Sigmoid colon (tissue), 4 donors: ENCODE results near the gene THNSL1.

Experiments
- EP300 ChIP-seq, 4 donors: sonication (generic); formaldehyde crosslinking; IDR thresholded peaks; one replicate each; pipeline ENCODE4 v1.6.1; 2017; ENCODE audit warnings: antibody characterized with exemption in 4 of 4
- POLR2A ChIP-seq, 2 donors: fragments of 450-650 bp; IDR thresholded peaks; one replicate each; pipeline ENCODE4 v1.6.1; 2016; ENCODE audit warnings: antibody characterized with exemption in 2 of 2, mild to moderate bottlenecking in 2 of 2, moderate library complexity in 2 of 2
- POLR2AphosphoS5 ChIP-seq, 4 donors: sonication (generic); formaldehyde crosslinking; IDR thresholded peaks; one replicate each; pipeline ENCODE4 v1.6.1; 2017; ENCODE audit warnings: antibody characterized with exemption in 4 of 4
- TF ChIP-seq, protein P1 (sequence below), 4 experiments: fragments of 450-650 bp in 3 of 4; fragments of 200-600 bp in 1 of 4; IDR thresholded peaks; one replicate each; pipeline ENCODE4 v1.5.1; 2016 to 2019; ENCODE audit warnings: antibody characterized with exemption in 4 of 4, mild to moderate bottlenecking in 3 of 4, moderate library complexity in 2 of 4

DNA sequence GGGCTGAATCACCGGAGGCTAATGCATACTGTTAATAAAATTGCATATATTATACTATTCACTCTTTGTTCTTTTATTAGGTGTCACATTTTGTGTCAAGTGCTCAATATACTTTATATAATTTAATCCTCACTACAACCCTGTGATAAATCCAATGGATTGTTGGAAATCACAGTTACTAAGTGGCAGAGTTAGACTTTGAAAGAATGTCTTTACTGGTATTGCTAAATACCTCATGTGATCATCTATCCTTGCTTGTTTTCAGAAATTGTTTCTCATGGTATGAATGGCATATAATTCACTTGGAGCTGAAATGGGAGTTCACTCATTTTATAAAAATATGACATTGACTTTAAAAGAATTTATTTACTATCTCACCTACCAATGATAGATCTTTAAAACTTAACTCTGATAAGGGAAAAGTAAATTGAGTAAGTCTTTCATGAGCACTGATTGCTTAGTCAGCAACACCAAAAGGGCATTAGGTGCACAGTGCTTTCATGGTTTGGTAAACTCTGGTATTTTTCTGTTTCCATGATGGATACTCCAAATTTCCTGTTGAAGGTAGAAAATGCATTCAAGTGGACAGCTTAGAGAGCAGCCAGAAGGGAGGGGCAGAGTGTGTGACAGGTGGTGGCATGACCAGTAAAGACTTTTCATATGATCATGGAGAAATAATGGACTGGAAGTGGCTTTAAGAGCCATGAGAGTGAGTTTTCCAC lies 23.0 kb upstream of the THNSL1 start:
- TF ChIP-seq, protein P1, sequence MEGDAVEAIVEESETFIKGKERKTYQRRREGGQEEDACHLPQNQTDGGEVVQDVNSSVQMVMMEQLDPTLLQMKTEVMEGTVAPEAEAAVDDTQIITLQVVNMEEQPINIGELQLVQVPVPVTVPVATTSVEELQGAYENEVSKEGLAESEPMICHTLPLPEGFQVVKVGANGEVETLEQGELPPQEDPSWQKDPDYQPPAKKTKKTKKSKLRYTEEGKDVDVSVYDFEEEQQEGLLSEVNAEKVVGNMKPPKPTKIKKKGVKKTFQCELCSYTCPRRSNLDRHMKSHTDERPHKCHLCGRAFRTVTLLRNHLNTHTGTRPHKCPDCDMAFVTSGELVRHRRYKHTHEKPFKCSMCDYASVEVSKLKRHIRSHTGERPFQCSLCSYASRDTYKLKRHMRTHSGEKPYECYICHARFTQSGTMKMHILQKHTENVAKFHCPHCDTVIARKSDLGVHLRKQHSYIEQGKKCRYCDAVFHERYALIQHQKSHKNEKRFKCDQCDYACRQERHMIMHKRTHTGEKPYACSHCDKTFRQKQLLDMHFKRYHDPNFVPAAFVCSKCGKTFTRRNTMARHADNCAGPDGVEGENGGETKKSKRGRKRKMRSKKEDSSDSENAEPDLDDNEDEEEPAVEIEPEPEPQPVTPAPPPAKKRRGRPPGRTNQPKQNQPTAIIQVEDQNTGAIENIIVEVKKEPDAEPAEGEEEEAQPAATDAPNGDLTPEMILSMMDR (IDR thresholded peaks at IDR 0.05) = no peak
- TF ChIP-seq POLR2A (IDR thresholded peaks at IDR 0.05) = no peak
- no peak for TF ChIP-seq EP300 (IDR thresholded peaks at IDR 0.05)
- no peak for TF ChIP-seq POLR2AphosphoS5 (IDR thresholded peaks at IDR 0.05)
